ENCODE data around the gene MROH2A. TPM values are rescaled to one million over a fixed set of nuclear protein-coding genes. Genes with fewer than 3 reads are reported as not detected.

MROH2A gene
- total and polyA plus RNA-seq, 8 donors = 1.1 to 4.0 (median 1.4) TPM; not detected in 5

GRCh38 chr2:233817361-233817911 lies 39.3 kb downstream of the MROH2A start:
- peaks cover 0 to 4% (median 0%) of the 10 kb centered on the region in 3 donors for H3K27me3 ChIP-seq
- H3K9me3 ChIP-seq = no peaks in the 10 kb centered on the region
- TF ChIP-seq POLR2A (IDR thresholded peaks at IDR 0.05) (no peak), CTCF (IDR thresholded peaks at IDR 0.05) (no peak), POLR2AphosphoS5 (IDR thresholded peaks at IDR 0.05) (no peak), EP300 (IDR thresholded peaks at IDR 0.05) (no peak)
- 70 to 83% (median 77%) methylated on average over 3 of the region's 3 CpGs for WGBS, 5 donors
- no peaks in the 10 kb centered on the region for H3K36me3 ChIP-seq
- H3K4me1 ChIP-seq = no peaks in the 10 kb centered on the region
- H3K4me3 ChIP-seq = no peak overlapping the region
- peak in 1 of 2 donors; percentile 20 for DNase-seq
- H3K27ac ChIP-seq = no peak overlapping the region
- intact Hi-C loops (cut with DNase I; ENCODE audit: low total_unique reads) = no loop called here

DNA sequence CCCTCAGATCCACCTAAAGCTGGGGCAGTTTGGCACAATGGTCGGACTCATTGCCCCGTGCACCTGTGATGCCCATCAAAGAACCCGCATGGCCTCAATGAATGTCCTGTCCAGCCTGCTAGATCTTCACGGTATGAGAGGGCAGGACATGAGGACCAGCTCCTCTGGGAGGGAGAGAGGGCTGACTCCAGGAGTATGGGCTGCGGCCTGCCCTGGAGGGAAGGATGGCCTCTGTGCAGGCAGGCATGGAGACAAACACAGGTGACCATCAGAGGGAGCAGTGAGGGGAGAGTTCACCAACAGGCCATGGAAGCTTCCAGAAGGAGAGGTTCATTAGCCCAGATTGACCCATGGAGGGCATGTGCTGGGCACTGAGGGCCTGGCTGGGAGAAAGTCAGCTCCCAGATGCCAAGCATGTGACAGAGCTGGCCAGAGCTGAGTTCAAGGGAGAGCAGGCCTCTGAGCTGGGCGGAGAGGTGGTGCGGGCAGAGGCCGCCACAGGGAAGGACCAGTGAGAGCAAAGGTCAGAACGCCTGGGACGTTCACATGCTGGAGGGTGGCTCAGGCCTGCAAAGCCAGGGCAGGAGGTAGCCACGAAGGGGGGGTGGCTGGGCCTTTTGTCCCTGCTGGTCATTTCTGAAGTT lies 40.0 kb downstream of the MROH2A start:
- DNase-seq = peak in 1 of 2 donors; percentile 22
- Histone ChIP-seq H3K4me1 (no peaks in the 10 kb centered on the region), H3K27me3 (peaks cover 0 to 4% (median 0%) of the 10 kb centered on the region in 3 donors), H3K27ac (no peak overlapping the region), H3K9me3 (no peaks in the 10 kb centered on the region), H3K4me3 (no peak overlapping the region), H3K36me3 (no peaks in the 10 kb centered on the region)
- intact Hi-C loops (cut with DNase I; ENCODE audit: low total_unique reads) = no loop called here
- TF ChIP-seq CTCF (IDR thresholded peaks at IDR 0.05) = no peak
- TF ChIP-seq POLR2A (IDR thresholded peaks at IDR 0.05) = no peak
- TF ChIP-seq POLR2AphosphoS5 (IDR thresholded peaks at IDR 0.05) = no peak
- TF ChIP-seq EP300 (IDR thresholded peaks at IDR 0.05) = no peak
- WGBS, 5 donors = 83 to 92% (median 86%) methylated on average over 8 to 11 of the region's 11 CpGs

GRCh38 chr2:233818639-233819621 lies 40.8 kb downstream of the MROH2A start:
- H3K4me3 ChIP-seq = no peak overlapping the region
- H3K36me3 ChIP-seq = no peaks in the 10 kb centered on the region
- 67 to 84% (median 78%) methylated on average over 11 to 17 of the region's 17 CpGs for WGBS, 5 donors
- no peaks in the 10 kb centered on the region for H3K9me3 ChIP-seq
- no peaks in the 10 kb centered on the region for H3K4me1 ChIP-seq
- DNase-seq = peak in 1 of 2 donors; percentile 15
- TF ChIP-seq POLR2AphosphoS5 (IDR thresholded peaks at IDR 0.05) = no peak
- no peak for TF ChIP-seq EP300 (IDR thresholded peaks at IDR 0.05)
- TF ChIP-seq CTCF (IDR thresholded peaks at IDR 0.05) = no peak
- no peak for TF ChIP-seq POLR2A (IDR thresholded peaks at IDR 0.05)
- intact Hi-C loops (cut with DNase I; ENCODE audit: low total_unique reads) = no loop called here
- H3K27ac ChIP-seq = no peak overlapping the region
- peaks cover 0 to 4% (median 0%) of the 10 kb centered on the region in 3 donors for H3K27me3 ChIP-seq

Data from stomach (tissue), 9 donors.